ENCODE data around the gene CCL21.

DNA sequence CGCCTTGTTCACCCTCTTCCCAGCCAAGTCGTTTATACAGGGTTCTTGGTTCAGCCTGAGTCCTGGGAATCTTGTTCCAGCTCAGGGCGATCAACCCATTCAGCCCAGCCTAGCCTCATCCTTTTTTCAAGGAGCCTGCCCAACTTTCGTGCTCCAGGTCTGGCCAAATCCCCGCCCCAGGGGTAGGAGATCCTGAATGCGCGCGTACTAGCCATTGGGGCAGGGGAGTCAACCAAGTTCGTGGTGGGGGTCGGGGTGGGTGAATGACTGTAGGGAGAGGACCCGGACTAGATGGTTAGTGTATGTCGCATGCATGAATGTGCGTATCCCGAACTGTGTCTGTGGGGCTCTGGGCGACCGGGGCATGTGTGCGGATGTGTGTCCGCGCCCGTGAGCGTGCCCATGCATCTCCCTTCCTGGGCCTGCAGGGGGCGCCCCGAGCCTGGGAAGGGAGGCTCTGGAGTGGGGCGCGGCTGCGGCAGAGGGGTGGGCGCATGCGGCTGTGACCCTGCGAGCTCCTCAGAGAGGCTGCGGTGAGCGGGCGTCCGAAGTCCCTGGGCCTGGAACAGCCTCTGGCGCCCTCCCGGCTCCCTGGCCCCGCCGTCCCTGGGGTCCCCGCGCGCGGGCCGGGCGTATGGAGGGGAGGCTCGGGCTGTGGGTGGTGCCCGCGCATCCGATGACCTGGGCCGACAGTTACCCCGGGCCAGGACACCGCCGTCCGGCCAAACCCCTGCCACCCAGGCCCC is 8.7 kb downstream of the CCL21 start:
- TF ChIP-seq, protein P1, sequence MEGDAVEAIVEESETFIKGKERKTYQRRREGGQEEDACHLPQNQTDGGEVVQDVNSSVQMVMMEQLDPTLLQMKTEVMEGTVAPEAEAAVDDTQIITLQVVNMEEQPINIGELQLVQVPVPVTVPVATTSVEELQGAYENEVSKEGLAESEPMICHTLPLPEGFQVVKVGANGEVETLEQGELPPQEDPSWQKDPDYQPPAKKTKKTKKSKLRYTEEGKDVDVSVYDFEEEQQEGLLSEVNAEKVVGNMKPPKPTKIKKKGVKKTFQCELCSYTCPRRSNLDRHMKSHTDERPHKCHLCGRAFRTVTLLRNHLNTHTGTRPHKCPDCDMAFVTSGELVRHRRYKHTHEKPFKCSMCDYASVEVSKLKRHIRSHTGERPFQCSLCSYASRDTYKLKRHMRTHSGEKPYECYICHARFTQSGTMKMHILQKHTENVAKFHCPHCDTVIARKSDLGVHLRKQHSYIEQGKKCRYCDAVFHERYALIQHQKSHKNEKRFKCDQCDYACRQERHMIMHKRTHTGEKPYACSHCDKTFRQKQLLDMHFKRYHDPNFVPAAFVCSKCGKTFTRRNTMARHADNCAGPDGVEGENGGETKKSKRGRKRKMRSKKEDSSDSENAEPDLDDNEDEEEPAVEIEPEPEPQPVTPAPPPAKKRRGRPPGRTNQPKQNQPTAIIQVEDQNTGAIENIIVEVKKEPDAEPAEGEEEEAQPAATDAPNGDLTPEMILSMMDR (IDR thresholded peaks at IDR 0.05) = peak; percentile 97
- TF ChIP-seq, protein P2, sequence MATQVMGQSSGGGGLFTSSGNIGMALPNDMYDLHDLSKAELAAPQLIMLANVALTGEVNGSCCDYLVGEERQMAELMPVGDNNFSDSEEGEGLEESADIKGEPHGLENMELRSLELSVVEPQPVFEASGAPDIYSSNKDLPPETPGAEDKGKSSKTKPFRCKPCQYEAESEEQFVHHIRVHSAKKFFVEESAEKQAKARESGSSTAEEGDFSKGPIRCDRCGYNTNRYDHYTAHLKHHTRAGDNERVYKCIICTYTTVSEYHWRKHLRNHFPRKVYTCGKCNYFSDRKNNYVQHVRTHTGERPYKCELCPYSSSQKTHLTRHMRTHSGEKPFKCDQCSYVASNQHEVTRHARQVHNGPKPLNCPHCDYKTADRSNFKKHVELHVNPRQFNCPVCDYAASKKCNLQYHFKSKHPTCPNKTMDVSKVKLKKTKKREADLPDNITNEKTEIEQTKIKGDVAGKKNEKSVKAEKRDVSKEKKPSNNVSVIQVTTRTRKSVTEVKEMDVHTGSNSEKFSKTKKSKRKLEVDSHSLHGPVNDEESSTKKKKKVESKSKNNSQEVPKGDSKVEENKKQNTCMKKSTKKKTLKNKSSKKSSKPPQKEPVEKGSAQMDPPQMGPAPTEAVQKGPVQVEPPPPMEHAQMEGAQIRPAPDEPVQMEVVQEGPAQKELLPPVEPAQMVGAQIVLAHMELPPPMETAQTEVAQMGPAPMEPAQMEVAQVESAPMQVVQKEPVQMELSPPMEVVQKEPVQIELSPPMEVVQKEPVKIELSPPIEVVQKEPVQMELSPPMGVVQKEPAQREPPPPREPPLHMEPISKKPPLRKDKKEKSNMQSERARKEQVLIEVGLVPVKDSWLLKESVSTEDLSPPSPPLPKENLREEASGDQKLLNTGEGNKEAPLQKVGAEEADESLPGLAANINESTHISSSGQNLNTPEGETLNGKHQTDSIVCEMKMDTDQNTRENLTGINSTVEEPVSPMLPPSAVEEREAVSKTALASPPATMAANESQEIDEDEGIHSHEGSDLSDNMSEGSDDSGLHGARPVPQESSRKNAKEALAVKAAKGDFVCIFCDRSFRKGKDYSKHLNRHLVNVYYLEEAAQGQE (IDR thresholded peaks at IDR 0.05; ENCODE audit: insufficient read depth in 1 of 2, low read depth in 2 of 2, low read length in 1 of 2) = no peak
- TF ChIP-seq POLR2AphosphoS5 (IDR thresholded peaks at IDR 0.05; ENCODE audit: low read depth, low read length) = no peak
- no peak for TF ChIP-seq TCF7L2 (IDR thresholded peaks at IDR 0.05; ENCODE audit: low read depth, low read length)
- TF ChIP-seq SIN3A (IDR thresholded peaks at IDR 0.05; ENCODE audit: borderline replicate concordance, insufficient read depth, low read depth, low read length) = 0 out of 2 replicates have a peak, but pooled peaks have one; percentile 30
